ENCODE measurements around the gene LSM14B.

DNA sequence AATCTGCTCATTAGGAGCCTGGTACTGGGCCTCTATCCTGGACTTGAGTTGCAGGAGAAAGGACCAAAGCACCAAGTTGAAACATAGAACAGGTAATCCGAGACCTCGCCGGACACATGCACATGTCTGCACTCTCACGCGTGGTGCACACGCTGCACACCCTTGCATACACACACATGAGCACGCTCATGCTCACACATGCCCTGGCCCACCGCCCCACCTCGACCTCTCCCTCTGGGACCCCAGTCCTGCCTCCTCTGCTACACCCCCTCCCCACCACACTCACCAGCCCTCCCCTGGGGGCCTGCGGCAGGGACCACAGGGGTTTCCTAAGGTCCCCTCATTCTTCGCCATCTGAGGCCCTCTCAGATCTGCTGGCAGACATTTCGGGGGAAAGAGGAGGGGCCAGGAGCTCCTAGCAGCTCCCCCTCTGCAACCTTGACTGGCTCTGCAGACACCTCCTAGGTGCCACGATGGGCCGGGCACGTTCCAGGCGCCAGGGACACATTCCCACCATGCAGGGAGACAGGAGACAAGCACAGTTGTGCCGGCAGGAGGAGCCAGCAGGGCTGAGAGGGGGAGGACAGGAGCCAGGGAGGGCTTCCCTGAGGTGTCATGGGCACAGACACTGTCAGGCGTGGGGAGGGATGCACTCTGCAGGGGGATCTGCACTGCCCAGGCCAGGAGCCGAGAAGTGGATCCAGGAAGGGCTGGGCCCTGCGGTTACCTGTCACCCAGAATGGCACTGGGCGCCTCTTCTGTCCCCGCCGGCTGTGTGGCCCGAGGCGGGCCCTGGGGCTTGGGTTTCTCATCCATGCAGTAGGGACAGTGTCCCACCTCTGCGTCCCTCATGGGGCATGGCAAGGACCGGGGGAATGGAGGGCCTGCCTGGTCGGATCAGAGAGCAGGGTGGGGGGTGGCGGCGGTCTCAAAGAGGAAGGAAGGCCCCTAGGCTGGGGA lies 25.6 kb upstream of the LSM14B start:
- TF ChIP-seq, protein P1, sequence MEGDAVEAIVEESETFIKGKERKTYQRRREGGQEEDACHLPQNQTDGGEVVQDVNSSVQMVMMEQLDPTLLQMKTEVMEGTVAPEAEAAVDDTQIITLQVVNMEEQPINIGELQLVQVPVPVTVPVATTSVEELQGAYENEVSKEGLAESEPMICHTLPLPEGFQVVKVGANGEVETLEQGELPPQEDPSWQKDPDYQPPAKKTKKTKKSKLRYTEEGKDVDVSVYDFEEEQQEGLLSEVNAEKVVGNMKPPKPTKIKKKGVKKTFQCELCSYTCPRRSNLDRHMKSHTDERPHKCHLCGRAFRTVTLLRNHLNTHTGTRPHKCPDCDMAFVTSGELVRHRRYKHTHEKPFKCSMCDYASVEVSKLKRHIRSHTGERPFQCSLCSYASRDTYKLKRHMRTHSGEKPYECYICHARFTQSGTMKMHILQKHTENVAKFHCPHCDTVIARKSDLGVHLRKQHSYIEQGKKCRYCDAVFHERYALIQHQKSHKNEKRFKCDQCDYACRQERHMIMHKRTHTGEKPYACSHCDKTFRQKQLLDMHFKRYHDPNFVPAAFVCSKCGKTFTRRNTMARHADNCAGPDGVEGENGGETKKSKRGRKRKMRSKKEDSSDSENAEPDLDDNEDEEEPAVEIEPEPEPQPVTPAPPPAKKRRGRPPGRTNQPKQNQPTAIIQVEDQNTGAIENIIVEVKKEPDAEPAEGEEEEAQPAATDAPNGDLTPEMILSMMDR (IDR thresholded peaks at IDR 0.05), result no peak
- TF ChIP-seq POLR2A (IDR thresholded peaks at IDR 0.05), result no peak

Data from Peyer's patch (tissue), 4 donors.